IPS-15b (cell line): ENCODE measurements around the gene SNPH.

Experiments
- H3K27me3 ChIP-seq: one replicate; pipeline ENCODE4 v1.6.1; 2013; ENCODE audit warnings: low read length; ENCODE audit not compliant: control insufficient read depth, insufficient read depth
- H3K36me3 ChIP-seq: one replicate; pipeline ENCODE4 v1.6.1; 2013; ENCODE audit warnings: low read length; ENCODE audit not compliant: control insufficient read depth, insufficient read depth
- H3K4me1 ChIP-seq: one replicate; pipeline ENCODE4 v1.6.1; 2013; ENCODE audit warnings: mild to moderate bottlenecking, low read length; ENCODE audit not compliant: control insufficient read depth, insufficient read depth
- H3K4me3 ChIP-seq: one replicate; pipeline ENCODE4 v1.5.1; 2013; ENCODE audit warnings: low read depth, low read length
- H3K9ac ChIP-seq: one replicate; pipeline ENCODE4 v1.6.1; 2013; ENCODE audit warnings: low read depth, mild to moderate bottlenecking, low read length
- H3K9me3 ChIP-seq: one replicate; pipeline ENCODE4 v1.6.1; 2013; ENCODE audit warnings: mild to moderate bottlenecking, low read length; ENCODE audit not compliant: control insufficient read depth, insufficient read depth

The SNPH gene

DNA sequence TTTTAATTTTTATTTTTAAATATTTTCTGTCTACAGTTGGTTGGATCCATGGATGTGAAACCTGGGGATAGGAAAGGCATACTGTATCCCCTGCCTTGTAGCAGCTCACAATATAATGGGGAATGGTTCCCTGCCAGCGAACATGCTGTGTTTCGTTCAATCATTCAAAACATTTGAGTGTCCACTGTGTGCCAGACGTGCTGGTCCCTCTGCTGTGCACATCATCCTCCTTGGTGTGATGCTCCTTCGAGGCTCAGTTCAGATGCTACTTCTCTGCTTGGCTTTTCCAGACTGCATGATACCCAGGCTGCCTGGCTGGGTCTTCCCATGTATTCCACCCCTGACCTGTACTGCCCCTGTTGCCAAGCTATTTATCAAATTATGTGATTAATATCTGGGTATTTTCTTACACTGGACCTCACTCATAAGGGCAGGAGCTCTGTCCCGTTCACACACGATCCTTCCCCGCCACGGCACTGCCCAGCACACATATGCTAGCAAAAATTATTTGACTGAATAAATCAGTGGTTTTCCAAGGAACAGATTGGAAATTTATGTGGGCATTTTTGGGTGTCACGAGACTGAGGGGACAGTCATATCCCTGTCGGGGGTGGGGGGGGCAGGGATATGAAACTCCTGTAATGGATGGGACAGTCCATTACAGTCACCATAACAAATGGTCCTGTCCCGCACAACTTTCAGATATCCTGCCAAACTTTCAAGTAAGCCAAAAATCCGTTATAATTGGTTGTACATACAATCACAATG lies 57.9 kb downstream of the SNPH start:
- peaks cover 10% of the 10 kb centered on the region for H3K4me1 ChIP-seq
- no peak overlapping the region for H3K4me3 ChIP-seq
- H3K9ac ChIP-seq = no peak overlapping the region
- no peaks in the 10 kb centered on the region for H3K9me3 ChIP-seq
- no peaks in the 10 kb centered on the region for H3K36me3 ChIP-seq
- H3K27me3 ChIP-seq = no peaks in the 10 kb centered on the region

DNA sequence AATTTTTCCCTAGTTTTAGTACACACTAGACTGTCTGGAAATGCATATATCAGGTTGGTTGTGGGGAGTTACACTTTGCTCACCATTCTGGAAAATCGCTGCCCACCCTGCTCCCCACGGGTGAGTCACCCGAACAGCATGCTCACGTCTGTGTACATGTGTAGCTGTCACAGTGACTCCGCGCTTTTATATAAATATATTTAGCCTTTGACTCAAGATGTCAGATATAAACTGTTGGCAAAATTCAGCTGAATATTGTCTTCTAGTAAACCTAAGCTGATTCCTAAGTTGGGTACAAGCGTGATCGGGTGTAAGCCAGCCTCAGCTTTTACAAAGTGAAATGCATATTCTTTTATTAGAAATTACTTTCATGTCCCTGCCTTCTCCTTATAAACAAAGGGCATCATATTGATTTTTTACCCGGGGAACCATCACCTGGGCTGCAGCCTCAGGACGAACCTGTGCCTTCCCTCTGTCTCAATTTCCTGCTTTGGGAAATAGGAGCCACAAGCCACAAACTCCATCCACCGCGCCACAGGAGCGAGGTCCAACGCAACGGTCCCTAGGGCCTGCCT lies 58.6 kb downstream of the SNPH start:
- Histone ChIP-seq H3K9ac (no peak overlapping the region), H3K27me3 (no peaks in the 10 kb centered on the region), H3K9me3 (no peaks in the 10 kb centered on the region), H3K4me1 (peaks cover 10% of the 10 kb centered on the region), H3K36me3 (no peaks in the 10 kb centered on the region), H3K4me3 (peak overlapping the region; percentile 98)

DNA sequence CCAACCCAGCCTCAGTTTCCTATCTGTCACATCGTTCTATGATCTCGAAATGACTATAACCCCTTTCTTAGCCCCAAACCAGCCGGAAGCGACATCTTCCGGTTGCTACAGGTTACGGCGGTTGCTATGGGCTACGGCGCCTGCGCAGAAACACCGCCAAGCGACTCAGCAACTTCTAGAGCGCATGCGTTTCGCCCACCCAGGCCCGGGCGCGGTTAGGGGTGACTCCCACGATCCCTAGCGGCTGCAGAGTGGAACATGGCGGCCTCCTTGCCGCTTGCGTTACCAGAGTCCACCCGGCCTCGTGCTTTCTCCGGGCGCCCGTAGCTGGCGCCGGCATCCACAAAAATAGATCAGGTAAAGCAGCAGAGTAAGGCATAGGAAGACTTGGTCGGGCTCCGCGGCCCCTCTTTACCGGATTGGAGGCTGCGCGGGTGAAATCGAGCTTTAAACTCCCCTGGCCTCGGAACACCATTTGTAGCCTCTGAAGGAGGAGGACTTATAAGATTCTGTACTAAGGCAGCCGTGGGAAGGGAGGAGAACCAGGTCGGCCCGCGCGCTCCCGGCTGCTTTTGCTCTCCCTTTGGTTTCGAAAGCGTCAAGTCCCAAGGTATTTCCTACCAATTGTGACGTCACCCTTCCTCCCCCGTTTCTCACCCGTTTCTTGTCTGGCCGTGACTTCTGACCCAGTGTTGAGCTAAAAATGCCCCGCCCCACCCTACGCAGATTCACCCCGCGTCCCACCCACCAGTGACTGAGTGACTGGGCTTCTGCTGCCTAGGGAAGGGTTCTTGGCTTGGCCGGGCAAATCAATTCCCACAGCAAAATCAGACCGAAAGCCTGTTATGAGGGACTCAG lies 59.3 kb downstream of the SNPH start:
- no peaks in the 10 kb centered on the region for H3K27me3 ChIP-seq
- H3K4me1 ChIP-seq = peaks cover 10% of the 10 kb centered on the region
- H3K36me3 ChIP-seq = no peaks in the 10 kb centered on the region
- peak overlapping the region; percentile 98 for H3K4me3 ChIP-seq
- H3K9ac ChIP-seq = peak overlapping the region; percentile 97
- H3K9me3 ChIP-seq = no peaks in the 10 kb centered on the region

DNA sequence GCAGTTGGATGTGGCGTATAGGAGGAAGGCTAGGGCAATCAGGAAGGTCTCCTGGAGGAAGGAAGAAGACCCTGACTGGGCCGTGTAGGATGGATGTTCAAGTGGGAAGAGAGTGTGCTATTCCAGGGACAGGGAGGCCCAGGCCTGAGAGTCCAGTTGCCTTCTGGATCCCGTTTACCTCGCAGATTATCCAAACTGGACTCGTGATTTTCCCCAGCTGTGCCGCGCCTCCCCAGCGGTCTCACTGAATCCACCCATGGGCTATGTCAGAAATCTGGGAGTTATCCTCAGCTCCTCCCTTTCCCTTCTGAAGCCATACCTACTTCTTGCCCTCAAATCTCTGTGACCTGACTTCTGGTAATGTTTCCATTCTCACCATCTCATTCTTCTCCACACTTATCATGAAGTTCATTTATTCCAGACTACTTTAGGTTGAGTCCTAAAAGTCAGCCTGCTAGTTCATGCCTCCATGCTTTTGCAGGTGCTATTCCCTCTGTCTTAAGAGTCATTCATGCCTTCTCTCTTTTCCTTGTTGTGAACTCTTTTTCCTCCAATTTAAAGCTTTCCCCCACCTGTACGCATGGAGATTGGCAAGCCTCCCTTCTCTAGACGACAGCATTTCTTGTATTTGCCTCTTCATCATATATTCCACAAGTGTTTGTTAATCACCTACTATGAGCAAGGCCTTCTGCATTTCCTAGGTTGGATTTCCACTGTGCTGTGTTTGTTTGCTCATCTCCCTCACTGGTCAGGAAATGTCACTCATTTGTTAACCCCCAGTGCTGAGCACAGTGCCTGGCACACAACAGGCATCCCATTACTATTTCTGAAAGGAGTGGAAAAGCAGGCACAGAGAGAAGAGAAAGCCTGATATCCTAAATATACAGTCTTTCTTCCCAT lies 60.2 kb downstream of the SNPH start:
- peaks cover 10% of the 10 kb centered on the region for H3K4me1 ChIP-seq

DNA sequence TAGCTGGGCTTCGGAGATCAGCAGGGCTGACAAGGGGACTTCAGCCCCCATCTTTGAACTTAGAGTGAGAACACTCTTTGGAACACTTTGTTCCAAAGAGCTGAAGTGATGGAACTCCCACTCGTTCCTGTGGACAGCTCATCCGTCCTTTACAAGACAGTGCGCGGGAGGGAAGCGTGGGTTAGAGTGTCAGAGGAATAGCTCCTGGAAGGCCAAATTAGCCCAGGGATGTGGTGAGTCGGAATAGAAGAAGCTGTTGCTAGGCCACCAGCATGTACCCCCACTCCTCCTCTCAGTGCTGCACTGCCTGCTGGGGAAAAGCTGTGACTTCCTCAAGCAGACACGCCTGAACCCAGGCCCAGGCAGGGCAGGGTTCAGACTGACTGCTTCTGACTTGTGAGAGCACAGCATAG lies 61.2 kb downstream of the SNPH start:
- Histone ChIP-seq H3K4me3 (no peak overlapping the region), H3K9ac (peak overlapping the region; percentile 41), H3K36me3 (no peaks in the 10 kb centered on the region), H3K4me1 (peaks cover 10% of the 10 kb centered on the region), H3K9me3 (no peaks in the 10 kb centered on the region), H3K27me3 (no peaks in the 10 kb centered on the region)

More for the DNA sequence above, 60.2 kb downstream of the SNPH start:
- H3K36me3 ChIP-seq = no peaks in the 10 kb centered on the region
- H3K9me3 ChIP-seq = no peaks in the 10 kb centered on the region
- peak overlapping the region; percentile 98 for H3K4me3 ChIP-seq
- no peaks in the 10 kb centered on the region for H3K27me3 ChIP-seq
- H3K9ac ChIP-seq = peak overlapping the region; percentile 97

DNA sequence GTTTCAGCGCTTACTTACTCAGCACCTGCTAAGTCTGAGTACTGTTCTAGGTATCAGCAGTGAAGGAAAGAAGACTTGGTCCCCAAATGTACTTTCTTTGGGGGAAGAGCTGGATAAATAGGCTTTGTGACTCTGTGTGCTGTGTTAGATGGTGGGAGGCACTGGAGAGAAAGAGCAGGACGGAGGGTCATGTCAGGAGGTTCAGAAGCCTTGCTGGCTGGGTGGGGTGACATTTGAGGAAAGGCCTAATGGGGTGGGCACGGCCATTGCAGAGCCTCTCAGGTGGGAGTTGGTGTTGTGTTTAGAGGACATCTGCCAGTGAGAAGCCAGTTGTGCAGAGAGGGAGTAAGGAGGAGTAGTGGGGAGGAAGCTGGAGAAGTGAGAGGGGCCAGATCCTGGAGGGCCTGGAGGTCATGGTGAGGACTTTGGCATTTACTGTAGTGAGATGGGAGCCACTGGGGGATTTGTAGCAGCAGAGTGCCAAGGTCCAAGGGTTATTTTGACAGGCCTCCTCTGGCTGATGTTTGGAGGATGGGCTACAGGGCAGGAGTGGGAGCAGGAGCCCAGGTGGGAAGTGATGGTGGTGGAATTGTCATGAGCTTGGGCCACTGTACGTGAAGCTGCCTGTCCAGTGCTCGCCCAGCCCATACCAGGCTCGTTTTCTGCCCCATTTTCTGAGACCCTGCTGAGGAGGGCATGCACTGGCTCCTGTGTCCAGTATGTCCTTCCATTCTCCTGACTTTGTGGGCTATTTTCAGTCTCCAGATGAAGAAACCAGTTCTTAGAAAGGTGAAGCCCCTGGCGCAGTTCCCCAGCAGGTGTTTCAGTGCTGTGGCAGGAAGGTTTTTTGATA lies 62.0 kb downstream of the SNPH start:
- Histone ChIP-seq H3K27me3 (no peaks in the 10 kb centered on the region), H3K9ac (peak overlapping the region; percentile 41), H3K36me3 (no peaks in the 10 kb centered on the region), H3K4me3 (no peak overlapping the region), H3K9me3 (no peaks in the 10 kb centered on the region), H3K4me1 (peaks cover 10% of the 10 kb centered on the region)

DNA sequence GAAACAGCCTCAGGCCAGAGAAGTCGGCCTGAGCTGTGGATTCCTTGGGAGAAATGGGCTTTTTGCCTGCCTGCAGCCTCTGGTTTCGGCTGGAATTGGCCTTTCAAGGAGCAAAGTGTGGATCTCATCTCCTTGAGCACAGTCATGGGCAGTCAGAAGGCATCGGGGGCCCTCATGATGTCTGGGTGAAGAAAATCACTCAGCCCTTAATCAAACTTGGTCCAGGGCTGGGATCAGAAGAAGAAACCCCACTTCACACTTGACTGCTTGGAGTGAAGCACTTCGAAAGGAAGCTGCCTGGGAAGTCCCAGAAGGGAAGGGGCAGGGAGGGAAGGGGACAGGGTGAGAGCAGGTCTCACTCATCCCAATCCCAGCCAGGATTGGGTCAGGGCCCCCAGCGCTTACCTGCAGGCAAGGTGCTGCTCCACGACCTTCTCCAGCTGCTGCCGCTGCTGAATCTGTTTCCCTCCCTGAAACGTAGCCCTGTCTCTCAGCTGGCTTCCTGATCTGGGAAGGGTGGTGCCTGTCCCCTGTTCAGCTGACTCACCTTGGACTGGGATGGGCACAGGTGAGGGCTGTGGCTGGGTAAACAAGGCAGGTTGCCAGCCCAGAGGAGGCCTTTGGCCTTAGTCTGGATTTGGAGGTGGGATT lies 62.7 kb downstream of the SNPH start, which contains the start of gene SDCBP2:
Gene SDCBP2, minus strand, starts transcription at position 460 of the 651 bp plus-strand sequence. CDS start 8,723 bp downstream, outside the sequence.
- H3K9ac ChIP-seq = peak within 1 kb of the TSS; percentile 26

DNA sequence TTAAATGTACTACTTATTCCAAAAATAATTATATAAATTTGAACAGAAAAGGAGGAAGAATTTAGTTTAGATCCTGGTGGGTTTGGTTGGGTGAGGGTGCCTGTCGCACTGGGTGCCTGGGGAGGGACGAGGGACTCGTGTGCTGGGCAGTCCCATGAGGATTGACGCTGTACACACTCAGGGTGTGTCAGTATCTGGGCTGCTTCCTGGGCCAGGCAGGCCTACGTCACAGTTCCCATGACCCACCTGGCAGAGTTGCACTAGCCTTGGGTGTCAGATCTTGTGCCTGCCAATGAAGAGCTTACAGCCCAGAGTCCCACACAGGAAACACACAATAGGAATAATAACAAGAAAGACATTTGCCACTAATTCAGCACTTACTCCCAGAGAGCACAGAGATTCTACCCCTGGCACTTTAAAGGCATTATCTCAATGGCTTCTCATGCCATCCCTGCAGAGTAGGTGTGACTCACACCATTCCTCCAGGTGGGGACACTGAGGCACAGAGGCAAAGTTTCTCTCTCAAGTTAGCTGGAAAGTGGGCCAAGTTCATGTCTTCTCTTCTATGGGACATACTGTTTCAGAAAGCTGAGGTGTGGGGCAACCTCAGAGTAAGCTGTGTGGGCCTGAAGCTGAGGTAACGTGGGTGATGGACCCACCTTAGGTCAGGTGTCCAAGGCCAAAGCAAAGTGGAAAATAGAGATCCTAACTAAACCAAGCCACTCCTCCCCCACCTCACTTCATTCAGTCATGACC lies 64.2 kb downstream of the SNPH start:
- Histone ChIP-seq H3K9ac (no peak overlapping the region), H3K27me3 (no peaks in the 10 kb centered on the region), H3K9me3 (no peaks in the 10 kb centered on the region), H3K36me3 (no peaks in the 10 kb centered on the region), H3K4me3 (no peak overlapping the region), H3K4me1 (peaks cover 10% of the 10 kb centered on the region)

More for the DNA sequence above, 62.7 kb downstream of the SNPH start, which contains the start of gene SDCBP2:
- Histone ChIP-seq H3K4me3 (no peak within 1 kb of the TSS), H3K4me1 (peaks cover 10% of the 10 kb centered on the region), H3K27me3 (no peaks in the 10 kb centered on the region), H3K36me3 (no peaks in the 10 kb centered on the region), H3K9me3 (no peaks in the 10 kb centered on the region)

DNA sequence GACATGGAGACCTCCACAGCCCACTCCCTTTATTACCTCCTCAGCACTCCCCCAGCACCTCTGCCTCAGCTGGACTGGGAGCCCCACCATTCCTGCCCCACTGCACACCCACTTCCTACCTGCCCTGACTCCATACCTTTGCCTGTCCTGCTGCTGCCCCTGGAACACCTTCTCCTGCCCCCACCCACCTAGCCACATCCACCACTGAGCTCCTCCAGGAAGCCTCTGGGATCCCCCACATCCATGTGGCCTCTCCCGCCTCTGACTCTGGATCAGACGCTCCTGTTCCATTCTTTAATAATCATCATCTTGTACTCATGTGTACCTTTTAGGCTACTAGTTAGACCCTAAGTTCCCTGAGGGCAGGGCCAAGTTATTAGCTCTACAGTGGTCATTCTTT lies 65.0 kb downstream of the SNPH start:
- no peak overlapping the region for H3K9ac ChIP-seq
- H3K27me3 ChIP-seq = no peaks in the 10 kb centered on the region
- H3K4me1 ChIP-seq = peaks cover 8% of the 10 kb centered on the region
- no peaks in the 10 kb centered on the region for H3K9me3 ChIP-seq
- no peaks in the 10 kb centered on the region for H3K36me3 ChIP-seq
- H3K4me3 ChIP-seq = no peak overlapping the region
